Measurements from ENCODE around the gene HSPB9. TPM values are rescaled to one million over a fixed set of nuclear protein-coding genes. Genes with fewer than 3 reads are reported as not detected.

Gene HSPB9
- total and polyA plus RNA-seq, 10 of the 15 experiments (the other 5 are each of a cell fraction or from before 2014, with no cell fraction given): 0.04 to 0.40 (median 0.11) TPM; not detected in 7

GRCh38 chr17:42116705-42117396, 5.8 kb upstream of the HSPB9 start (continued):
- TF ChIP-seq BCL3 (IDR thresholded peaks at IDR 0.05; ENCODE audit: borderline replicate concordance, insufficient read depth, low read depth, low read length, poor library complexity, severe bottlenecking) (no peak), SMARCA5 (IDR thresholded peaks at IDR 0.05) (0 out of 2 replicates have a peak, but pooled peaks have one; percentile 39), MTA2 (IDR thresholded peaks at IDR 0.05; ENCODE audit: low read depth) (no peak), NR2C1 (IDR thresholded peaks at IDR 0.05) (no peak), MEF2B (IDR thresholded peaks at IDR 0.05; ENCODE audit: partially characterized antibody, poor library complexity, severe bottlenecking) (no peak), ZSCAN29 (IDR thresholded peaks at IDR 0.05) (no peak), PKNOX1 (IDR thresholded peaks at IDR 0.05) (peak; percentile 76), BHLHE40 (IDR thresholded peaks at IDR 0.05; ENCODE audit: borderline replicate concordance in 1 of 2, low read depth in 2 of 2, low read length in 1 of 2) (peak in 1 of 2 experiments; percentile 10; a peak in 1 of 4 replicates), RFX5 (IDR thresholded peaks at IDR 0.05; ENCODE audit: low read depth, low read length) (no peak), ASH2L (IDR thresholded peaks at IDR 0.05; ENCODE audit: borderline replicate concordance, low read depth) (no peak), DPF2 (IDR thresholded peaks at IDR 0.05) (no peak), BRCA1 (IDR thresholded peaks at IDR 0.05; ENCODE audit: low read depth, low read length) (no peak), RBBP5 (conservative IDR thresholded peaks at IDR 0.05) (no peak), SRF (IDR thresholded peaks at IDR 0.05; ENCODE audit: low read depth in 2 of 2, low read length in 2 of 2) (no peak), RUNX3 (IDR thresholded peaks at IDR 0.05; ENCODE audit: low read length) (peak; percentile 51)
- TF ChIP-seq, protein P1, sequence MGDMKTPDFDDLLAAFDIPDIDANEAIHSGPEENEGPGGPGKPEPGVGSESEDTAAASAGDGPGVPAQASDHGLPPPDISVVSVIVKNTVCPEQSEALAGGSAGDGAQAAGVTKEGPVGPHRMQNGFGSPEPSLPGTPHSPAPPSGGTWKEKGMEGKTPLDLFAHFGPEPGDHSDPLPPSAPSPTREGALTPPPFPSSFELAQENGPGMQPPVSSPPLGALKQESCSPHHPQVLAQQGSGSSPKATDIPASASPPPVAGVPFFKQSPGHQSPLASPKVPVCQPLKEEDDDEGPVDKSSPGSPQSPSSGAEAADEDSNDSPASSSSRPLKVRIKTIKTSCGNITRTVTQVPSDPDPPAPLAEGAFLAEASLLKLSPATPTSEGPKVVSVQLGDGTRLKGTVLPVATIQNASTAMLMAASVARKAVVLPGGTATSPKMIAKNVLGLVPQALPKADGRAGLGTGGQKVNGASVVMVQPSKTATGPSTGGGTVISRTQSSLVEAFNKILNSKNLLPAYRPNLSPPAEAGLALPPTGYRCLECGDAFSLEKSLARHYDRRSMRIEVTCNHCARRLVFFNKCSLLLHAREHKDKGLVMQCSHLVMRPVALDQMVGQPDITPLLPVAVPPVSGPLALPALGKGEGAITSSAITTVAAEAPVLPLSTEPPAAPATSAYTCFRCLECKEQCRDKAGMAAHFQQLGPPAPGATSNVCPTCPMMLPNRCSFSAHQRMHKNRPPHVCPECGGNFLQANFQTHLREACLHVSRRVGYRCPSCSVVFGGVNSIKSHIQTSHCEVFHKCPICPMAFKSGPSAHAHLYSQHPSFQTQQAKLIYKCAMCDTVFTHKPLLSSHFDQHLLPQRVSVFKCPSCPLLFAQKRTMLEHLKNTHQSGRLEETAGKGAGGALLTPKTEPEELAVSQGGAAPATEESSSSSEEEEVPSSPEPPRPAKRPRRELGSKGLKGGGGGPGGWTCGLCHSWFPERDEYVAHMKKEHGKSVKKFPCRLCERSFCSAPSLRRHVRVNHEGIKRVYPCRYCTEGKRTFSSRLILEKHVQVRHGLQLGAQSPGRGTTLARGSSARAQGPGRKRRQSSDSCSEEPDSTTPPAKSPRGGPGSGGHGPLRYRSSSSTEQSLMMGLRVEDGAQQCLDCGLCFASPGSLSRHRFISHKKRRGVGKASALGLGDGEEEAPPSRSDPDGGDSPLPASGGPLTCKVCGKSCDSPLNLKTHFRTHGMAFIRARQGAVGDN (IDR thresholded peaks at IDR 0.05): no peak
- TF ChIP-seq, protein P2, sequence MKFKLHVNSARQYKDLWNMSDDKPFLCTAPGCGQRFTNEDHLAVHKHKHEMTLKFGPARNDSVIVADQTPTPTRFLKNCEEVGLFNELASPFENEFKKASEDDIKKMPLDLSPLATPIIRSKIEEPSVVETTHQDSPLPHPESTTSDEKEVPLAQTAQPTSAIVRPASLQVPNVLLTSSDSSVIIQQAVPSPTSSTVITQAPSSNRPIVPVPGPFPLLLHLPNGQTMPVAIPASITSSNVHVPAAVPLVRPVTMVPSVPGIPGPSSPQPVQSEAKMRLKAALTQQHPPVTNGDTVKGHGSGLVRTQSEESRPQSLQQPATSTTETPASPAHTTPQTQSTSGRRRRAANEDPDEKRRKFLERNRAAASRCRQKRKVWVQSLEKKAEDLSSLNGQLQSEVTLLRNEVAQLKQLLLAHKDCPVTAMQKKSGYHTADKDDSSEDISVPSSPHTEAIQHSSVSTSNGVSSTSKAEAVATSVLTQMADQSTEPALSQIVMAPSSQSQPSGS (IDR thresholded peaks at IDR 0.05; ENCODE audit: low read length): no peak
